IMR-90 (cell line): Measurements from ENCODE around the gene KRTAP12-4. TPM values are rescaled to one million over a fixed set of nuclear protein-coding genes. Genes with fewer than 3 reads are reported as not detected.

Source experiments
- ATAC-seq: fragments of 200-7000 bp; cut with Tn5 transposase; 2 replicates; pipeline ENCODE4 v1.9.1; 2020; ENCODE audit warnings: low read depth, mild to moderate bottlenecking, moderate library complexity
- BruUV-seq: library from RNA; stranded (reverse); fragments of 400-500 nt; replicated peaks from 2 replicates; lab custom pipeline; 2021; lab: Mats Ljungman, UMichigan
- CTCF ChIA-PET: fragments of 300-600 bp; formaldehyde crosslinking; extraction: SDS; loops from one replicate; lab custom pipeline; 2021; ENCODE audit warnings: antibody characterized with exemption; lab: Yijun Ruan, JAX
- POLR2A ChIA-PET: fragments of 300-600 bp; sonication (Branson Sonifier 250); formaldehyde crosslinking; loops from one replicate; lab custom pipeline; 2022; ENCODE audit warnings: antibody characterized with exemption; ENCODE audit not compliant: unreplicated experiment; lab: Charles Lee
- DNase-seq: peaks from one replicate; pipeline ENCODE4 v3.0.0; 2013
- H2AFZ ChIP-seq: replicated peaks from 2 replicates; pipeline ENCODE3; 2013; ENCODE audit warnings: low read length, mild to moderate bottlenecking; ENCODE audit not compliant: poor library complexity
- H2AK5ac ChIP-seq: 2 replicates; pipeline ENCODE4 v1.6.1; 2013; ENCODE audit warnings: low read depth, low read length, inconsistent platforms
- H2AK9ac ChIP-seq: replicated peaks from 2 replicates; pipeline ENCODE3; 2013; ENCODE audit warnings: mild to moderate bottlenecking, low read depth, low read length, moderate library complexity; ENCODE audit not compliant: poor library complexity
- H2BK120ac ChIP-seq: 2 replicates; pipeline ENCODE4 v1.6.1; 2013; ENCODE audit warnings: low read depth, low read length, inconsistent platforms
- H2BK15ac ChIP-seq: 3 replicates; pipeline ENCODE4 v1.6.1; 2013; ENCODE audit warnings: low read depth, low read length, inconsistent platforms
- H2BK20ac ChIP-seq: 2 replicates; pipeline ENCODE4 v1.6.1; 2013; ENCODE audit warnings: low read depth, mild to moderate bottlenecking, inconsistent platforms, low read length, moderate library complexity
- H2BK5ac ChIP-seq: 2 replicates; pipeline ENCODE4 v1.6.1; 2013; ENCODE audit warnings: mild to moderate bottlenecking, low read depth, low read length, inconsistent platforms; ENCODE audit not compliant: poor library complexity, severe bottlenecking
- H3K14ac ChIP-seq: replicated peaks from 2 replicates; pipeline ENCODE4 v1.6.1; 2013; ENCODE audit warnings: low read depth, low read length, inconsistent platforms
- H3K18ac ChIP-seq: 2 replicates; pipeline ENCODE4 v1.6.1; 2013; ENCODE audit warnings: low read depth, low read length, control low read depth
- H3K23ac ChIP-seq: 2 replicates; pipeline ENCODE4 v1.6.1; 2013; ENCODE audit warnings: low read depth, low read length, inconsistent platforms
- H3K27ac ChIP-seq: 2 replicates; pipeline ENCODE4 v1.5.1; 2013; ENCODE audit warnings: mild to moderate bottlenecking, control low read depth, low read length; ENCODE audit not compliant: insufficient read depth
- H3K27me3 ChIP-seq: 2 replicates; pipeline ENCODE4 v1.6.1; 2013; ENCODE audit warnings: low read length; ENCODE audit not compliant: control insufficient read depth, insufficient read depth
- H3K36me3 ChIP-seq: 2 replicates; pipeline ENCODE4 v1.6.1; 2013; ENCODE audit warnings: low read length, mixed read lengths; ENCODE audit not compliant: control insufficient read depth, insufficient read depth
- H3K4ac ChIP-seq: 2 replicates; pipeline ENCODE4 v1.6.1; 2013; ENCODE audit warnings: low read depth, low read length, inconsistent platforms
- H3K4me1 ChIP-seq: 2 replicates; pipeline ENCODE4 v1.6.1; 2013; ENCODE audit warnings: low read length, mixed read lengths; ENCODE audit not compliant: control insufficient read depth, insufficient read depth
- H3K4me2 ChIP-seq: 2 replicates; pipeline ENCODE4 v1.6.1; 2013; ENCODE audit warnings: low read depth, mild to moderate bottlenecking, control low read depth, low read length, moderate library complexity
- H3K4me3 ChIP-seq: 2 replicates; pipeline ENCODE4 v1.5.1; 2013; ENCODE audit warnings: low read depth, mild to moderate bottlenecking, control low read depth, low read length, moderate library complexity; ENCODE audit not compliant: insufficient read depth
- H3K56ac ChIP-seq: 2 replicates; pipeline ENCODE4 v1.6.1; 2013; ENCODE audit warnings: low read length, inconsistent platforms; ENCODE audit not compliant: insufficient read depth; ENCODE audit errors: extremely low read depth
- H3K79me1 ChIP-seq, 2 experiments: 2 replicates each; pipeline ENCODE4 v1.6.1; 2013; ENCODE audit warnings: low read length in 2 of 2, inconsistent platforms in 1 of 2, low read depth in 1 of 2
- H3K9ac ChIP-seq: 2 replicates; pipeline ENCODE4 v1.6.1; 2013; ENCODE audit warnings: low read depth, low read length, control low read depth
- H3K9me1 ChIP-seq: 2 replicates; pipeline ENCODE4 v1.6.1; 2013; ENCODE audit warnings: low read length, inconsistent platforms; ENCODE audit not compliant: insufficient read depth
- H3K9me3 ChIP-seq: 2 replicates; pipeline ENCODE4 v1.6.1; 2013; ENCODE audit warnings: low read length; ENCODE audit not compliant: control insufficient read depth, insufficient read depth
- H4K20me1 ChIP-seq: 2 replicates; pipeline ENCODE4 v1.6.1; 2013; ENCODE audit warnings: low read length, inconsistent platforms; ENCODE audit not compliant: insufficient read depth
- H4K5ac ChIP-seq: 2 replicates; pipeline ENCODE4 v1.6.1; 2013; ENCODE audit warnings: mild to moderate bottlenecking, low read depth, low read length, control low read depth
- H4K8ac ChIP-seq, 2 experiments: 2 replicates each; pipeline ENCODE4 v1.6.1; 2013; ENCODE audit warnings: low read depth in 2 of 2, low read length in 2 of 2, control low read depth in 1 of 2, inconsistent platforms in 1 of 2
- H4K91ac ChIP-seq: 2 replicates; pipeline ENCODE4 v1.6.1; 2013; ENCODE audit warnings: low read depth, low read length, inconsistent platforms; ENCODE audit not compliant: insufficient read depth
- BHLHE40 ChIP-seq: fragments of 150-350 bp; IDR thresholded peaks from 2 replicates; pipeline ENCODE4 v1.6.1; 2016; ENCODE audit warnings: mild to moderate bottlenecking, low read depth, low read length
- CEBPB ChIP-seq: IDR thresholded peaks from 2 replicates; pipeline ENCODE4 v1.6.1; 2012; ENCODE audit warnings: low read depth, low read length, improper control_type of control experiment
- CHD1 ChIP-seq: IDR thresholded peaks from 2 replicates; pipeline ENCODE4 v1.6.1; 2012; ENCODE audit warnings: low read depth, low read length, improper control_type of control experiment
- CTCF ChIP-seq: conservative IDR thresholded peaks from 2 replicates; pipeline ENCODE4 v1.5.1; 2012; ENCODE audit warnings: mild to moderate bottlenecking, low read depth, low read length, improper control_type of control experiment
- ELK1 ChIP-seq: fragments of 150-350 bp; IDR thresholded peaks from 2 replicates; pipeline ENCODE4 v1.6.1; 2016; ENCODE audit warnings: low read depth, mild to moderate bottlenecking, low read length, moderate library complexity, borderline replicate concordance
- FOS ChIP-seq: fragments of 150-350 bp; IDR thresholded peaks from 2 replicates; pipeline ENCODE4 v1.6.1; 2016; ENCODE audit warnings: low read depth, low read length
- MAFK ChIP-seq: IDR thresholded peaks from 2 replicates; pipeline ENCODE4 v1.6.1; 2012; ENCODE audit warnings: low read depth, low read length, improper control_type of control experiment
- MAZ ChIP-seq: IDR thresholded peaks from 2 replicates; pipeline ENCODE4 v1.6.1; 2012; ENCODE audit warnings: low read depth, mild to moderate bottlenecking, low read length, improper control_type of control experiment, moderate library complexity, borderline replicate concordance
- MXI1 ChIP-seq: IDR thresholded peaks from 2 replicates; pipeline ENCODE4 v1.6.1; 2012; ENCODE audit warnings: low read depth, mild to moderate bottlenecking, low read length, moderate library complexity, borderline replicate concordance
- NFE2L2 ChIP-seq: fragments of 150-350 bp; IDR thresholded peaks from 2 replicates; pipeline ENCODE4 v1.6.1; 2016; ENCODE audit warnings: low read depth, mild to moderate bottlenecking, low read length
- POLR2A ChIP-seq: IDR thresholded peaks from 2 replicates; pipeline ENCODE4 v1.6.1; 2012; ENCODE audit warnings: mild to moderate bottlenecking, low read depth, low read length
- RAD21 ChIP-seq: IDR thresholded peaks from 2 replicates; pipeline ENCODE4 v1.6.1; 2012; ENCODE audit warnings: low read length, improper control_type of control experiment
- RCOR1 ChIP-seq: IDR thresholded peaks from 2 replicates; pipeline ENCODE4 v1.6.1; 2012; ENCODE audit warnings: mild to moderate bottlenecking, low read length, improper control_type of control experiment; ENCODE audit not compliant: insufficient replicate concordance
- RFX5 ChIP-seq: IDR thresholded peaks from 2 replicates; pipeline ENCODE4 v1.8.0; 2012; ENCODE audit warnings: low read depth, mild to moderate bottlenecking, low read length, moderate library complexity
- SMC3 ChIP-seq: fragments of 150-350 bp; IDR thresholded peaks from 2 replicates; pipeline ENCODE4 v1.6.1; 2016; ENCODE audit warnings: low read depth, mild to moderate bottlenecking, antibody characterized with exemption, low read length, moderate library complexity
- USF2 ChIP-seq: fragments of 150-350 bp; IDR thresholded peaks from 2 replicates; pipeline ENCODE4 v1.6.1; 2017; ENCODE audit warnings: mild to moderate bottlenecking, antibody characterized with exemption, low read length, low read depth
- WGBS, 2 experiments: methylation state at CpG; one replicate each; pipeline versions ENCODE4 v1.1.5 to v1.1.7; 2013; ENCODE audit warnings: missing lambda C conversion rate in 2 of 2; ENCODE audit not compliant: insufficient read length in 1 of 2; ENCODE audit errors: extremely low coverage in 2 of 2; 5-methylcytosine and 5-hydroxymethylcytosine counted together
- dilution Hi-C: fragments of 300-500 bp; cut with HindIII; formaldehyde crosslinking; loops from one replicate; pipeline ENCODE4 v1.14.3; 2018; ENCODE audit warnings: low sequenced_read_pairs; ENCODE audit not compliant: unreplicated experiment
- in situ Hi-C: fragments of 300-500 bp; cut with MboI; formaldehyde crosslinking; loops from 3 replicates; pipeline ENCODE4 v1.14.3; 2019; ENCODE audit warnings: low sequenced_read_pairs, inconsistent platforms, mixed read lengths
- intact Hi-C: fragments of 100-400 bp; cut with micrococcal nuclease; formaldehyde crosslinking; loops from 2 replicates; pipeline ENCODE4 v1.10.0; 2022
- polyA plus RNA-seq, 3 experiments: library from polyadenylated mRNA; depleted of rRNA; stranded (reverse); fragments of >200 nt; gene quantifications; 2 replicates each; pipeline ENCODE4 v1.2.3, GENCODE V29; 2012; ENCODE audit warnings: low replicate concordance in 1 of 3
- total RNA-seq: library from RNA; depleted of rRNA; stranded (reverse); fragments of >200 nt; gene quantifications from 2 replicates; pipeline ENCODE4 v1.2.3, GENCODE V29; 2012

The KRTAP12-4 gene
- total and polyA plus RNA-seq, 2 of the 4 experiments (the other 2 are of a cell fraction), result not detected

GRCh38 chr21:44695641-44696040, 41.2 kb upstream of the KRTAP12-4 start:
- DNase-seq (no peak), ATAC-seq (no peak)
- Histone ChIP-seq H3K9me1 (no peaks in the 10 kb centered on the region), H4K20me1 (no peaks in the 10 kb centered on the region), H3K18ac (no peak overlapping the region), H3K27ac (no peak overlapping the region), H4K5ac (no peak overlapping the region), H2BK15ac (no peak overlapping the region), H3K4ac (no peak overlapping the region), H3K9me3 (no peaks in the 10 kb centered on the region; the same call in 1 of the 2 replicates), H3K9ac (no peak overlapping the region), H2AFZ (no peak overlapping the region), H2BK120ac (no peak overlapping the region), H2AK5ac (no peak overlapping the region), H2BK5ac (no peak overlapping the region), H3K4me2 (no peak overlapping the region), H4K8ac (no peak overlapping the region), H3K4me3 (no peak overlapping the region), H3K14ac (no peak overlapping the region), H2BK20ac (no peak overlapping the region), H3K27me3 (peaks cover 40% of the 10 kb centered on the region), H3K4me1 (no peaks in the 10 kb centered on the region), H3K36me3 (no peaks in the 10 kb centered on the region), H3K56ac (no peak overlapping the region), H3K23ac (no peak overlapping the region), H3K79me1 (no peaks in the 10 kb centered on the region), H2AK9ac (no peak overlapping the region), H4K91ac (no peak overlapping the region)
- no CpG with 5 or more reads among the region's 8 CpGs for WGBS, 2 experiments
- POLR2A ChIA-PET, result no interaction called here
- TF ChIP-seq CTCF (no peak), POLR2A (no peak), SMC3 (no peak), CEBPB (no peak), BHLHE40 (no peak), RCOR1 (no peak), MAZ (no peak), RAD21 (no peak), FOS (no peak), NFE2L2 (no peak), ELK1 (no peak), CHD1 (no peak), MXI1 (no peak), MAFK (no peak), USF2 (no peak), RFX5 (no peak)
- intact Hi-C loops, result no loop called here
- in situ Hi-C loops, result no loop called here
- dilution Hi-C loops, result no loop called here
- CTCF ChIA-PET, result no interaction called here
- no TSS peak for BruUV-seq
